CD4-positive, alpha-beta T cell treated with Interleukin-6 at 100 ng/mL for 8 hours (primary cell): ENCODE measurements around the gene TIAL1.
"Not testable (repeated sequence)": the region's sequence is repeated elsewhere in the genome, so short reads cannot be mapped to it uniquely, and the experiment has no call there.

ENCODE experiments used
- DNase-seq: peaks from one replicate; pipeline ENCODE4 v3.0.0-alpha.2; 2020; ENCODE audit warnings: mixed read lengths, low spot score

The TIAL1 gene

GRCh38 chr10:119549247-119549999, 47.3 kb downstream of the TIAL1 start:
- DNase-seq: no peak

GRCh38 chr10:119546009-119546408, 50.8 kb downstream of the TIAL1 start:
- no peak for DNase-seq

- DNase-seq: no peak
Observed at GRCh38 chr10:119545310-119545709, 51.5 kb downstream of the TIAL1 start.

- DNase-seq: no peak
Observed at GRCh38 chr10:119543814-119544642, 52.7 kb downstream of the TIAL1 start.

- DNase-seq: peak; percentile 65
Observed at GRCh38 chr10:119542988-119543813, 53.6 kb downstream of the TIAL1 start.

- peak; percentile 89 for DNase-seq
Observed at GRCh38 chr10:119542357-119542987, 54.3 kb downstream of the TIAL1 start, which contains the start of gene RGS10. RGS10 (minus strand) TSS chr10:119542719; CDS start chr10:119542638, 81 bp downstream.

- DNase-seq: peak; percentile 32
Observed at GRCh38 chr10:119541459-119542356, 55.1 kb downstream of the TIAL1 start.

- no peak for DNase-seq
Observed at GRCh38 chr10:119541046-119541445, 55.7 kb downstream of the TIAL1 start.

GRCh38 chr10:119540038-119540437, 56.7 kb downstream of the TIAL1 start:
- no peak for DNase-seq

GRCh38 chr10:119539359-119539825, 57.4 kb downstream of the TIAL1 start:
- no peak for DNase-seq

GRCh38 chr10:119538632-119539358, 58.0 kb downstream of the TIAL1 start:
- DNase-seq: peak; percentile 32

GRCh38 chr10:119537953-119538630, 58.7 kb downstream of the TIAL1 start:
- no peak for DNase-seq

GRCh38 chr10:119536508-119537025, 60.2 kb downstream of the TIAL1 start:
- no peak for DNase-seq

GRCh38 chr10:119535837-119536507, 60.8 kb downstream of the TIAL1 start:
- no peak for DNase-seq

GRCh38 chr10:119535305-119535704, 61.5 kb downstream of the TIAL1 start:
- no peak for DNase-seq

- DNase-seq: no peak
Observed at GRCh38 chr10:119533473-119533872, 63.3 kb downstream of the TIAL1 start.

GRCh38 chr10:119532791-119533190, 64.0 kb downstream of the TIAL1 start:
- not testable (repeated sequence) for DNase-seq

- DNase-seq: not testable (repeated sequence)
Observed at GRCh38 chr10:119532251-119532650, 64.5 kb downstream of the TIAL1 start.
